Measurements from ENCODE around the gene ST7L. TPM values are rescaled to one million over a fixed set of nuclear protein-coding genes. Genes with fewer than 3 reads are reported as not detected.

ST7L gene
- total RNA-seq, 1 experiment from 2014 or later = 22.1 TPM

GRCh38 chr1:112530832-112531231, 88.1 kb downstream of the ST7L start:
- H3K27me3 ChIP-seq (ENCODE audit: insufficient read depth, low read depth) = no peaks in the 10 kb centered on the region
- intact Hi-C loops (cut with micrococcal nuclease; ENCODE audit: unreplicated experiment) = no loop called here
- CTCF ChIA-PET = no interaction called here

GRCh38 chr1:112529301-112529700, 89.6 kb downstream of the ST7L start:
- Histone ChIP-seq H3K4me2 (peak overlapping the region; percentile 30), H2AFZ (no peak overlapping the region), H3K4me1 (replicated peaks; ENCODE audit: insufficient read depth) (peaks cover 19% of the 10 kb centered on the region), H4K20me1 (ENCODE audit: insufficient read depth) (no peaks in the 10 kb centered on the region), H3F3A (ENCODE audit: insufficient read depth, low read depth) (peaks cover 15% of the 10 kb centered on the region; the same call in 1 of the 2 replicates), H3K36me3 (ENCODE audit: low read depth) (0 out of 2 replicates have a peak, but pooled peaks cover 3% of the 10 kb centered on the region), H3K79me2 (ENCODE audit: low read depth) (no peaks in the 10 kb centered on the region), H3K27me3 (ENCODE audit: insufficient read depth, low read depth) (no peaks in the 10 kb centered on the region), H3K9me2 (ENCODE audit: insufficient read depth) (no peaks in the 10 kb centered on the region), H3K4me3 (no peak overlapping the region), H3K27ac (peak overlapping the region; percentile 42), H3K9me3 (ENCODE audit: insufficient read depth, low read depth) (no peaks in the 10 kb centered on the region)
- no TSS peak for BruUV-seq (replicated peaks)
- CTCF ChIA-PET = interaction anchor here (0.7 kb wide), 1 partner anchor 157 kb away, joined by 5 read pairs; no protein-coding TSS in a partner anchor
- POLR2A ChIA-PET (ENCODE audit: unreplicated experiment) = interaction anchor here (0.7 kb wide), 1 partner anchor 9 kb away, joined by 3 read pairs; no protein-coding TSS in a partner anchor
- intact Hi-C loops (cut with micrococcal nuclease; ENCODE audit: unreplicated experiment) = no loop called here
- TF ChIP-seq CTCF (conservative IDR thresholded peaks at IDR 0.05) (no peak), EZH2 (IDR thresholded peaks at IDR 0.05; ENCODE audit: low read depth) (no peak)
- peak in 1 of 2 experiments; percentile 87 for DNase-seq

More at GRCh38 chr1:112530832-112531231, 88.1 kb downstream of the ST7L start:
- H3K4me3 ChIP-seq = no peak overlapping the region
- no peak overlapping the region for H3K27ac ChIP-seq
- POLR2A ChIA-PET (ENCODE audit: unreplicated experiment) = interaction anchor here (0.6 to 0.9 kb wide), 2 partner anchors 33 to 150 kb away, joined by 5 to 6 read pairs; no protein-coding TSS in a partner anchor
- H4K20me1 ChIP-seq (ENCODE audit: insufficient read depth) = no peaks in the 10 kb centered on the region
- H3K9me2 ChIP-seq (ENCODE audit: insufficient read depth) = no peaks in the 10 kb centered on the region; the same call in 1 of the 2 replicates
- TF ChIP-seq EZH2 (IDR thresholded peaks at IDR 0.05; ENCODE audit: low read depth) (no peak), CTCF (conservative IDR thresholded peaks at IDR 0.05) (no peak)
- H2AFZ ChIP-seq = no peak overlapping the region
- H3K9me3 ChIP-seq (ENCODE audit: insufficient read depth, low read depth) = no peaks in the 10 kb centered on the region
- H3K4me1 ChIP-seq (replicated peaks; ENCODE audit: insufficient read depth) = peaks cover 19% of the 10 kb centered on the region
- no TSS peak for BruUV-seq (replicated peaks)
- no peak for DNase-seq
- H3K36me3 ChIP-seq (ENCODE audit: low read depth) = 0 out of 2 replicates have a peak, but pooled peaks cover 3% of the 10 kb centered on the region
- H3K79me2 ChIP-seq (ENCODE audit: low read depth) = no peaks in the 10 kb centered on the region
- no peak overlapping the region for H3K4me2 ChIP-seq
- peaks cover 15% of the 10 kb centered on the region; the same call in 1 of the 2 replicates for H3F3A ChIP-seq (ENCODE audit: insufficient read depth, low read depth)

GRCh38 chr1:112528076-112528475, 90.9 kb downstream of the ST7L start:
- Histone ChIP-seq H4K20me1 (ENCODE audit: insufficient read depth) (no peaks in the 10 kb centered on the region), H3K4me2 (no peak overlapping the region), H3K4me3 (no peak overlapping the region), H3K27ac (no peak overlapping the region), H3K36me3 (ENCODE audit: low read depth) (0 out of 2 replicates have a peak, but pooled peaks cover 3% of the 10 kb centered on the region), H3K27me3 (ENCODE audit: insufficient read depth, low read depth) (no peaks in the 10 kb centered on the region), H2AFZ (no peak overlapping the region), H3F3A (ENCODE audit: insufficient read depth, low read depth) (peaks cover 15% of the 10 kb centered on the region; the same call in 1 of the 2 replicates), H3K79me2 (ENCODE audit: low read depth) (no peaks in the 10 kb centered on the region), H3K9me2 (ENCODE audit: insufficient read depth) (no peaks in the 10 kb centered on the region), H3K4me1 (replicated peaks; ENCODE audit: insufficient read depth) (peaks cover 19% of the 10 kb centered on the region), H3K9me3 (ENCODE audit: insufficient read depth, low read depth) (no peaks in the 10 kb centered on the region)
- intact Hi-C loops (cut with micrococcal nuclease; ENCODE audit: unreplicated experiment) = no loop called here
- BruUV-seq (replicated peaks) = no TSS peak
- ChIA-PET POLR2A (ENCODE audit: unreplicated experiment) (no interaction called here), CTCF (no interaction called here)
- TF ChIP-seq CTCF (conservative IDR thresholded peaks at IDR 0.05) = no peak
- no peak for TF ChIP-seq EZH2 (IDR thresholded peaks at IDR 0.05; ENCODE audit: low read depth)
- no peak for DNase-seq
